Activated T-cell treated with anti-CD3 and anti-CD28 coated beads, Interleukin-2, amount 50 U/mL, for 72 hours (primary cell): ENCODE results near the gene MAPK14. TPM values are rescaled to one million over a fixed set of nuclear protein-coding genes. Genes with fewer than 3 reads are reported as not detected.
"Not testable (repeated sequence)": the region's sequence is repeated elsewhere in the genome, so short reads cannot be mapped to it uniquely, and the experiment has no call there.

Experiments used
- ATAC-seq, 2 donors: fragments of 150-1000 bp; cut with Tn5 transposase; replicated peaks in 1 of 2; 2 replicates each; pipeline ENCODE4 v1.10.0; 2021; ENCODE audit warnings: moderate library complexity in 2 of 2, mild to moderate bottlenecking in 1 of 2
- DNase-seq, 2 donors: peaks; one replicate each; pipeline ENCODE4 v3.0.0; 2021 to 2022; ENCODE audit warnings: mixed read lengths in 1 of 2
- H3K27ac Mint-ChIP-seq: one replicate; pipeline ENCODE4 v1.8.0; 2022; ENCODE audit warnings: mild to moderate bottlenecking, moderate library complexity, mixed read lengths
- H3K27me3 Mint-ChIP-seq: one replicate; pipeline ENCODE4 v1.8.0; 2022; ENCODE audit warnings: low read depth, mixed read lengths
- H3K36me3 Mint-ChIP-seq, 2 donors: one replicate each; pipeline ENCODE4 v1.8.0; 2022; ENCODE audit warnings: mixed read lengths in 2 of 2, mild to moderate bottlenecking in 1 of 2; ENCODE audit not compliant: insufficient read depth in 2 of 2
- H3K4me1 Mint-ChIP-seq: one replicate; pipeline ENCODE4 v1.8.0; 2022; ENCODE audit warnings: low read depth, mixed read lengths
- H3K4me3 Mint-ChIP-seq, 2 donors: one replicate each; pipeline ENCODE4 v1.8.0; 2022; ENCODE audit warnings: mild to moderate bottlenecking in 2 of 2, mixed read lengths in 2 of 2, moderate library complexity in 2 of 2
- H3K9me3 Mint-ChIP-seq, 2 donors: one replicate each; pipeline ENCODE4 v1.8.0; 2022; ENCODE audit warnings: mixed read lengths in 2 of 2
- total RNA-seq, 2 donors: library from RNA; stranded (reverse); gene quantifications; one replicate each; pipeline ENCODE4 v1.2.3, GENCODE V29; 2022

Gene MAPK14
- total RNA-seq, 2 donors from 2014 or later = 53.0 to 63.4 TPM

- Mint-ChIP-seq H3K36me3 (peaks cover 16 to 49% of the 10 kb centered on the region in 2 donors), H3K4me1 (peaks cover 13% of the 10 kb centered on the region), H3K27ac (no peak overlapping the region), H3K27me3 (no peaks in the 10 kb centered on the region), H3K4me3 (no peak overlapping the region), H3K9me3 (peaks cover 1% of the 10 kb centered on the region in 2 donors)
- no peak for ATAC-seq
- DNase-seq = no peak
Measured at GRCh38 chr6:36079601-36080000, 52.0 kb downstream of the MAPK14 start.

- Mint-ChIP-seq H3K27ac (no peak overlapping the region), H3K4me3 (no peak overlapping the region), H3K27me3 (no peaks in the 10 kb centered on the region), H3K4me1 (peaks cover 6% of the 10 kb centered on the region), H3K36me3 (peaks cover 16 to 50% of the 10 kb centered on the region in 2 donors), H3K9me3 (peaks cover 2% of the 10 kb centered on the region in 2 donors)
- DNase-seq (no peak), ATAC-seq (no peak)
Measured at GRCh38 chr6:36082318-36082717, 54.7 kb downstream of the MAPK14 start.

- ATAC-seq = no peak
- Mint-ChIP-seq H3K27ac (no peak overlapping the region), H3K36me3 (peaks cover 16 to 53% of the 10 kb centered on the region in 2 donors)
Measured at GRCh38 chr6:36083446-36083845, 55.8 kb downstream of the MAPK14 start.

GRCh38 chr6:36088204-36088603 is 60.6 kb downstream of the MAPK14 start:
- not testable (repeated sequence) for H3K4me3 Mint-ChIP-seq, H3K27ac Mint-ChIP-seq, ATAC-seq, DNase-seq, H3K4me1 Mint-ChIP-seq, H3K27me3 Mint-ChIP-seq, H3K9me3 Mint-ChIP-seq
- H3K36me3 Mint-ChIP-seq = peaks cover 2 to 20% of the 10 kb centered on the region in 2 donors

More at GRCh38 chr6:36083446-36083845, 55.8 kb downstream of the MAPK14 start:
- Mint-ChIP-seq H3K4me3 (no peak overlapping the region), H3K27me3 (no peaks in the 10 kb centered on the region), H3K9me3 (peaks cover 4% of the 10 kb centered on the region in 2 donors), H3K4me1 (peaks cover 6% of the 10 kb centered on the region)
- DNase-seq = no peak

GRCh38 chr6:36089048-36089447 is 61.4 kb downstream of the MAPK14 start:
- no peak for ATAC-seq

GRCh38 chr6:36094238-36094637 is 66.6 kb downstream of the MAPK14 start:
- H3K4me1 Mint-ChIP-seq = peaks cover 27% of the 10 kb centered on the region
- no peaks in the 10 kb centered on the region for H3K9me3 Mint-ChIP-seq
- H3K27me3 Mint-ChIP-seq = no peaks in the 10 kb centered on the region
- H3K4me3 Mint-ChIP-seq = no peak overlapping the region
- H3K36me3 Mint-ChIP-seq = no peaks in the 10 kb centered on the region
- DNase-seq (no peak), ATAC-seq (no peak)
- peak overlapping the region; percentile 7 for H3K27ac Mint-ChIP-seq

More at GRCh38 chr6:36089048-36089447, 61.4 kb downstream of the MAPK14 start:
- peaks cover 2 to 15% of the 10 kb centered on the region in 2 donors for H3K36me3 Mint-ChIP-seq
- no peak overlapping the region for H3K27ac Mint-ChIP-seq
- H3K27me3 Mint-ChIP-seq = no peaks in the 10 kb centered on the region
- H3K4me3 Mint-ChIP-seq = no peak overlapping the region
- H3K9me3 Mint-ChIP-seq = peaks cover 2 to 3% of the 10 kb centered on the region in 2 donors
- peaks cover 9% of the 10 kb centered on the region for H3K4me1 Mint-ChIP-seq
- DNase-seq = no peak

GRCh38 chr6:36094753-36095496 is 67.3 kb downstream of the MAPK14 start:
- Mint-ChIP-seq H3K9me3 (no peaks in the 10 kb centered on the region), H3K27ac (peak overlapping the region; percentile 7), H3K4me1 (peaks cover 33% of the 10 kb centered on the region), H3K4me3 (no peak overlapping the region), H3K27me3 (no peaks in the 10 kb centered on the region), H3K36me3 (no peaks in the 10 kb centered on the region)
- DNase-seq (peak; percentile 80 to 85), ATAC-seq (peak; percentile 93 to 94)

GRCh38 chr6:36095497-36096391 is 68.1 kb downstream of the MAPK14 start:
- H3K27ac Mint-ChIP-seq = peak overlapping the region; percentile 28
- ATAC-seq = peak; percentile 30 to 39
- H3K4me1 Mint-ChIP-seq = peaks cover 39% of the 10 kb centered on the region
- peaks cover 0 to under 1% of the 10 kb centered on the region in 2 donors for H3K36me3 Mint-ChIP-seq
- no peaks in the 10 kb centered on the region for H3K27me3 Mint-ChIP-seq
- H3K9me3 Mint-ChIP-seq = no peaks in the 10 kb centered on the region
- no peak for DNase-seq
- H3K4me3 Mint-ChIP-seq = no peak overlapping the region

- peaks cover 0 to 7% of the 10 kb centered on the region in 2 donors for H3K36me3 Mint-ChIP-seq
- H3K27ac Mint-ChIP-seq = peak overlapping the region; percentile 79
- H3K27me3 Mint-ChIP-seq = no peaks in the 10 kb centered on the region
- H3K4me1 Mint-ChIP-seq = peaks cover 30% of the 10 kb centered on the region
- DNase-seq (no peak), ATAC-seq (no peak)
- no peaks in the 10 kb centered on the region for H3K9me3 Mint-ChIP-seq
- no peak overlapping the region for H3K4me3 Mint-ChIP-seq
Measured at GRCh38 chr6:36098253-36098919, 70.8 kb downstream of the MAPK14 start.

- H3K36me3 Mint-ChIP-seq = peaks cover 0 to 7% of the 10 kb centered on the region in 2 donors
- H3K27me3 Mint-ChIP-seq = no peaks in the 10 kb centered on the region
- DNase-seq (no peak), ATAC-seq (no peak)
- peak overlapping the region in 1 of 2 donors; percentile 54 for H3K4me3 Mint-ChIP-seq
- H3K4me1 Mint-ChIP-seq = peaks cover 30% of the 10 kb centered on the region
- H3K27ac Mint-ChIP-seq = peak overlapping the region; percentile 79
- no peaks in the 10 kb centered on the region for H3K9me3 Mint-ChIP-seq
Measured at GRCh38 chr6:36098920-36099647, 71.5 kb downstream of the MAPK14 start.

- Mint-ChIP-seq H3K4me3 (peak overlapping the region in 1 of 2 donors; percentile 54), H3K36me3 (peaks cover 0 to 7% of the 10 kb centered on the region in 2 donors), H3K4me1 (peaks cover 23% of the 10 kb centered on the region), H3K27me3 (no peaks in the 10 kb centered on the region), H3K9me3 (no peaks in the 10 kb centered on the region), H3K27ac (peak overlapping the region; percentile 79)
- DNase-seq (no peak), ATAC-seq (peak in 1 of 2 donors; percentile 43)
Measured at GRCh38 chr6:36099869-36100483, 72.4 kb downstream of the MAPK14 start.

- DNase-seq (no peak), ATAC-seq (no peak)
- H3K27ac Mint-ChIP-seq = peak overlapping the region; percentile 19
- H3K27me3 Mint-ChIP-seq = no peaks in the 10 kb centered on the region
- no peak overlapping the region for H3K4me3 Mint-ChIP-seq
- H3K4me1 Mint-ChIP-seq = peaks cover 19% of the 10 kb centered on the region
- H3K9me3 Mint-ChIP-seq = no peaks in the 10 kb centered on the region
- H3K36me3 Mint-ChIP-seq = peaks cover 0 to 7% of the 10 kb centered on the region in 2 donors
Measured at GRCh38 chr6:36101691-36102090, 74.1 kb downstream of the MAPK14 start.
